Nephron (organoid): ENCODE measurements around the gene KBTBD13.

ENCODE experiments used
- H3K27ac Mint-ChIP-seq, 3 experiments: 2 replicates each; pipeline ENCODE4 v1.8.0; 2020; ENCODE audit warnings: mixed read lengths in 3 of 3, mild to moderate bottlenecking in 2 of 3, moderate library complexity in 1 of 3
- H3K27me3 Mint-ChIP-seq: 2 replicates; pipeline ENCODE4 v1.8.0; 2021; ENCODE audit warnings: low read depth, mild to moderate bottlenecking, moderate library complexity, mixed read lengths
- H3K36me3 Mint-ChIP-seq: 2 replicates; pipeline ENCODE4 v1.8.0; 2020; ENCODE audit warnings: low read depth, mixed read lengths
- H3K4me1 Mint-ChIP-seq: 2 replicates; pipeline ENCODE4 v1.8.0; 2020; ENCODE audit warnings: mixed read lengths
- H3K4me3 Mint-ChIP-seq, 3 experiments: 2 replicates each; pipeline ENCODE4 v1.8.0; 2020; ENCODE audit warnings: mild to moderate bottlenecking in 3 of 3, mixed read lengths in 3 of 3, moderate library complexity in 2 of 3
- H3K9me3 Mint-ChIP-seq: 2 replicates; pipeline ENCODE4 v1.8.0; 2020; ENCODE audit warnings: mixed read lengths
- TF ChIP-seq, protein P1 (sequence below), 3 experiments: fragments of 200-600 bp; sonication (generic); IDR thresholded peaks; one replicate each; pipeline ENCODE4 v1.5.0; 2021; ENCODE audit warnings: antibody characterized with exemption in 3 of 3; ENCODE audit not compliant: unreplicated experiment in 3 of 3

KBTBD13 gene

DNA sequence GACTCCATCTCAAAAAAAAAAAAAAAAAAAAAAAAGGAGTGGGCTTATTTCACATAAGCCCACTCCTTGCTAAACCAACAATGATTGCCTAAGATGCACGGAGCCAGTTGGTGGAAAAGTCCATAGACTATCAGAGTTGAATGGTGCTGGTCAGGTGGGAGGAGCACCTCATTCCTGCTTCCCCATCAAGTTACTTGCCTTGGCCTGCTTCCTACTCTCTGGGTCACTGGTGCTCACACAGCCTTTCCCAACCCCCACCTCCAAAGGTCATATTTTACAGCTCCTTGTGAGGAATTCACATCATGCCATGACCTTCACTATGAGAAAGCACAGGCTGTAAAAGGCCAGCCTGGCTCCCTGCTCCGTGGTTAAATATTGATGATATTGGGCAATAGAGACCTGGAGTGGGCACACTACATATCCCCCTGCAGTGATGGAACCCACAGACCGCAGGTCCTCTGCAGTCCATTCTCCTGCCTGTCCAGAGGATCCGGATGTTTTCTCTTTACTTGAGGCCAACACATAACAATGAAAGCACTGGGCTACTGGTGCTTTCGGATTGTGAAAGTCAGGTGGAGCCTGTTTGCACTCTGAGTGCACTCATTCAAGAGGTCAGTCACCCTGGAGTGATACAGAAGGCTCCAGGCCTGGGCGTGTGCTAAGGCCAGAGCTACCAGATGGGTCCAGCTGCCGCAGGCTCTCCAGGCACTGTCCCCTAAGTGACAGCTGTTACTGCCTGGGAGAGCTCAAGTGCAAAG is 31.6 kb upstream of the KBTBD13 start, which contains the start of gene SLC51B:
SLC51B (plus strand) TSS at position 664 of the 758 bp plus-strand sequence. CDS start 4,618 bp downstream, outside the sequence.
- peak within 1 kb of the TSS; percentile 70 to 95 (median 92) for H3K27ac Mint-ChIP-seq
- H3K9me3 Mint-ChIP-seq, result no peaks in the 10 kb centered on the region
- no peaks in the 10 kb centered on the region for H3K27me3 Mint-ChIP-seq
- H3K4me1 Mint-ChIP-seq, result peaks cover 40% of the 10 kb centered on the region
- peak within 1 kb of the TSS in 2 of 3 experiments; percentile 34 to 74 for H3K4me3 Mint-ChIP-seq
- TF ChIP-seq, protein P1, sequence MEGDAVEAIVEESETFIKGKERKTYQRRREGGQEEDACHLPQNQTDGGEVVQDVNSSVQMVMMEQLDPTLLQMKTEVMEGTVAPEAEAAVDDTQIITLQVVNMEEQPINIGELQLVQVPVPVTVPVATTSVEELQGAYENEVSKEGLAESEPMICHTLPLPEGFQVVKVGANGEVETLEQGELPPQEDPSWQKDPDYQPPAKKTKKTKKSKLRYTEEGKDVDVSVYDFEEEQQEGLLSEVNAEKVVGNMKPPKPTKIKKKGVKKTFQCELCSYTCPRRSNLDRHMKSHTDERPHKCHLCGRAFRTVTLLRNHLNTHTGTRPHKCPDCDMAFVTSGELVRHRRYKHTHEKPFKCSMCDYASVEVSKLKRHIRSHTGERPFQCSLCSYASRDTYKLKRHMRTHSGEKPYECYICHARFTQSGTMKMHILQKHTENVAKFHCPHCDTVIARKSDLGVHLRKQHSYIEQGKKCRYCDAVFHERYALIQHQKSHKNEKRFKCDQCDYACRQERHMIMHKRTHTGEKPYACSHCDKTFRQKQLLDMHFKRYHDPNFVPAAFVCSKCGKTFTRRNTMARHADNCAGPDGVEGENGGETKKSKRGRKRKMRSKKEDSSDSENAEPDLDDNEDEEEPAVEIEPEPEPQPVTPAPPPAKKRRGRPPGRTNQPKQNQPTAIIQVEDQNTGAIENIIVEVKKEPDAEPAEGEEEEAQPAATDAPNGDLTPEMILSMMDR (IDR thresholded peaks at IDR 0.05; ENCODE audit: unreplicated experiment in 3 of 3), result no peak
- peaks cover 3% of the 10 kb centered on the region for H3K36me3 Mint-ChIP-seq

DNA sequence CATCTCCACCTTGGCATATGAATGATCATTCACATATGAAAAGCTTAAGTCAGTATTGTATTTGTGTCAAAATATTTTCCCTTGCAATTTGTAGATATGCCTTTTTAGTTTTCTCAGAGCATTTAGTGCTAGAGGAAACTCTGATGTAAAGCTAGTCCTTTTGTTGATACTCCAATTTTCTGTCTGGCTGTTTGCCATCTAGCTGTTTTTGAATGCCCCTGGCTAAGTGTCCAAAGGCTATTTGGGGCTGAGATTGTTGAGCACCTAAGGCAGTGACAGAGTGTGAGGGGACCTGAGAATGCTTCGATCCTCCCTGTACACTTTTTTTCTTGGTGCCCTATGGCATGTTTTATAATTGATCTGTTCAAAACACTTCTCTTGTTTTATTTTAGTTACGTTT is 28.3 kb upstream of the KBTBD13 start:
- Mint-ChIP-seq H3K4me1 (peaks cover 47% of the 10 kb centered on the region), H3K36me3 (peaks cover 10% of the 10 kb centered on the region), H3K4me3 (peak overlapping the region in 1 of 3 experiments; percentile 18), H3K9me3 (no peaks in the 10 kb centered on the region), H3K27ac (peak overlapping the region; percentile 12 to 54 (median 20)), H3K27me3 (no peaks in the 10 kb centered on the region)
- TF ChIP-seq, protein P1 (IDR thresholded peaks at IDR 0.05; ENCODE audit: unreplicated experiment in 3 of 3), result no peak

DNA sequence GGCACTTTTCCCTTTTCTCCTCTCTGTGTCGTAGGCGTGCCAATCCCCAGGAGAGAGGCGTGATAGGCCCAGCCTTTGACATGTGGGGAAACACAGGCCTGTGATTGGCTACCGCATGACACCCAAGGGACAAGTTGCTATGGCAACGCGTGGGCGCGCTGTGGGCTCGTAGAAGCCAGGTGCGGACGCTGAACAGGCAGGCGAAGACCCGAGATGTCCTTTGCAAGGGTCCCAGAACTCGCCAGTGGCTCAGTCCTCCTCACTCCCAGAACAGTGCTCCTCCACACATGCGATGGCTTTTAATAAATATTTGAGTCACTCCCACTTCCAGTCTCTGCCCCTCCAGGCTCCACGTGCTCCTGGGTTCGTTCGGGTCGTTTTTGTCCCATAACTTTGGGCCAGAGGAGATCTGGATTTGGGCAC is 27.1 kb upstream of the KBTBD13 start:
- peaks cover 14% of the 10 kb centered on the region for H3K36me3 Mint-ChIP-seq
- TF ChIP-seq, protein P1 (IDR thresholded peaks at IDR 0.05; ENCODE audit: unreplicated experiment in 3 of 3), result no peak
- peak overlapping the region in 2 of 3 experiments; percentile 3 to 33 for H3K27ac Mint-ChIP-seq
- no peaks in the 10 kb centered on the region for H3K27me3 Mint-ChIP-seq
- H3K9me3 Mint-ChIP-seq, result no peaks in the 10 kb centered on the region
- peaks cover 39% of the 10 kb centered on the region for H3K4me1 Mint-ChIP-seq
- peak overlapping the region; percentile 39 to 61 (median 60) for H3K4me3 Mint-ChIP-seq

DNA sequence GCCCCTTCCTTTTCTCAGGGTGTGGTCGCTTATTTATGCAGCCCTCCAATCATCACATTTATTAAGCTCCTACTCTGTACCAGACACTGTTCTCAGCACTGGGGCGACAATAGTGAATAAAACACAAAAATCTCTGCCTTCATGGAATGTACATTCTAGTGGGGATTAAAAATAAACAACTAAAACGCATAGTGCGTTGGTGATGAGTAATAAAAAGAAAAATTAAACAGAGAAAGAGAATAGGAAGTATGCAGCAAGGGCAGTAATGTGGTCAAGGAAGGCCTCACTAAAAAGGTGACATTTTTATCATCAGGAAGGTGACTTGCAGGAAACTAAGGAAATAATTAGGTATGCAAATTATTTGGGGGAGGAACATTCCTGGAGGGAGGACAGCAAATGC is 26.3 kb upstream of the KBTBD13 start:
- Mint-ChIP-seq H3K4me3 (peak overlapping the region in 1 of 3 experiments; percentile 0), H3K9me3 (no peaks in the 10 kb centered on the region), H3K4me1 (peaks cover 33% of the 10 kb centered on the region), H3K27ac (peak overlapping the region in 1 of 3 experiments; percentile 3), H3K27me3 (no peaks in the 10 kb centered on the region), H3K36me3 (peaks cover 18% of the 10 kb centered on the region)
- TF ChIP-seq, protein P1 (IDR thresholded peaks at IDR 0.05; ENCODE audit: unreplicated experiment in 3 of 3), result no peak

DNA sequence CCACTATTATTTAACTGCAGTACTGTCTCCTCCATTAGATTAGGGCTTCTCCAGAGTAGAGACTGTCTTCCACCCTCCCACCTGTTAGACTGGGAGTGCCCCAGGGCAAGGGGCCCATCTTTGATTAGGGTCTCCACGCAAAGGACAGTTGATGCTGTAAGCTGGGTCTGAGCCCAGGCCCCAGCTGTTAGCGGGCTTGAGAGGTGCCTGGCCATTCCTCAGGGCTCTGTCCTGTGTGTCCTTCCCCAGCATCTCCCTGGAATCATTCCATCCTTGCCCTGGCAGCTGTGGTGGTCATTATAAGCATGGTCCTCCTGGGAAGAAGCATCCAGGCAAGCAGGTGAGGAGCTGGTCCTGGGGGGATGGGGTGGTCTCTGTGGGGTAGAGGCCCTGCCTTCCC is 25.3 kb upstream of the KBTBD13 start:
- no peak overlapping the region for H3K4me3 Mint-ChIP-seq
- H3K9me3 Mint-ChIP-seq, result no peaks in the 10 kb centered on the region
- no peaks in the 10 kb centered on the region for H3K27me3 Mint-ChIP-seq
- H3K36me3 Mint-ChIP-seq, result peaks cover 27% of the 10 kb centered on the region
- TF ChIP-seq, protein P1 (IDR thresholded peaks at IDR 0.05; ENCODE audit: unreplicated experiment in 3 of 3), result no peak
- H3K27ac Mint-ChIP-seq, result no peak overlapping the region
- H3K4me1 Mint-ChIP-seq, result peaks cover 29% of the 10 kb centered on the region
